Anterior cingulate cortex (tissue), 58 donors: ENCODE results near the gene KRTAP10-11.
"Not testable (repeated sequence)": the region's sequence is repeated elsewhere in the genome, so short reads cannot be mapped to it uniquely, and the experiment has no call there.

Experiments
- DNase-seq, 58 donors: peaks; one replicate each; lab custom pipeline; 2025; lab: John Stamatoyannopoulos, UW

Gene KRTAP10-11, protein sequence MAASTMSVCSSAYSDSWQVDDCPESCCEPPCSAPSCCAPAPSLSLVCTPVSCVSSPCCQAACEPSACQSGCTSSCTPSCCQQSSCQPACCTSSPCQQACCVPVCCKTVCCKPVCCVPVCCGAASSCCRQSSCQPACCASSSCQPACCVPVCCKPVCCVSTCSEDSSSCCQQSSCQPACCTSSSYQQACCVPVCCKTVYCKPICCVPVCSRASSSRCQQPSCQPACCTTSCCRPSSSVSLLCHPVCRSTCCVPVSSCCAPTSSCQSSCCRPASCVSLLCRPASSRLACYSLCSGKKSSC

DNA sequence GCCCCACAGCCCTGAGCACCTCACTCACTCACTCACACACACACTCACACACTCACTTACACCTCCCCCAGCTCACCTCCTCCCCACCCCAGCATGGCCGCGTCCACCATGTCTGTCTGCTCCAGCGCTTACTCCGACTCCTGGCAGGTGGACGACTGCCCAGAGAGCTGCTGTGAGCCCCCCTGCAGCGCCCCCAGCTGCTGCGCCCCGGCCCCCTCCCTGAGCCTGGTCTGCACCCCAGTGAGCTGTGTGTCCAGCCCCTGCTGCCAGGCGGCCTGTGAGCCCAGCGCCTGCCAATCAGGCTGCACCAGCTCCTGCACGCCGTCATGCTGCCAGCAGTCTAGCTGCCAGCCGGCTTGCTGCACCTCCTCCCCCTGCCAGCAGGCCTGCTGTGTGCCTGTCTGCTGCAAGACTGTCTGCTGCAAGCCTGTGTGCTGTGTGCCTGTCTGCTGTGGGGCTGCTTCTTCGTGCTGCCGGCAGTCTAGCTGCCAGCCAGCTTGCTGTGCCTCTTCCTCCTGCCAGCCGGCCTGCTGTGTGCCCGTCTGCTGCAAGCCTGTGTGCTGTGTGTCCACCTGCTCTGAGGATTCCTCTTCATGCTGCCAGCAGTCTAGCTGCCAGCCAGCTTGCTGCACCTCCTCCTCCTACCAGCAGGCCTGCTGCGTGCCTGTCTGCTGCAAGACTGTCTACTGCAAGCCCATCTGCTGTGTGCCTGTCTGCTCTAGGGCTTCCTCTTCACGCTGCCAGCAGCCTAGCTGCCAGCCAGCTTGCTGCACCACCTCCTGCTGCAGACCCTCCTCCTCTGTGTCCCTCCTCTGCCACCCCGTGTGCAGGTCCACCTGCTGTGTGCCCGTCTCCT is at the start of gene KRTAP10-11:
Gene KRTAP10-11 (plus strand): TSS at position 49 of the 856 bp plus-strand sequence. CDS start 45 bp downstream, at position 94.
- not testable (repeated sequence) for DNase-seq

DNA sequence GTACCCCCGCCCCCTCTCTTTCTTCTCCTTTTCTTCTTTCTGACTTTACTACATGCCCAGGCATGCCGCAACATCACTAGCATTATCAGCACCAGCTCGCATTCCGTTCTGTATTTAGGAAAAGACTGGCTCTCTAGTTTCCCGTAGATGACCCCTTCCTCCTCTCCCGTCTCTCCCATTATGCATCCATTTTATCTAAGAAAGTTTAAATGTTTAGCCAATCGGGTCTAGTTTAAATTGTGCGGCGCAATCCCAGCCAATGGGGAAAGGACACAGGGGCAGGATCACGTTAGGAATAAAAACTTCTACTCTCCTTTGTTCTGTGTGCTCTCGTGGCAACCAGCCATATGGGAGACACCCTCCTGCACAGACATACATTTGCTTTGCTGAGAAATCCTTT is 48.2 kb upstream of the KRTAP10-11 start:
- no peak for DNase-seq

DNA sequence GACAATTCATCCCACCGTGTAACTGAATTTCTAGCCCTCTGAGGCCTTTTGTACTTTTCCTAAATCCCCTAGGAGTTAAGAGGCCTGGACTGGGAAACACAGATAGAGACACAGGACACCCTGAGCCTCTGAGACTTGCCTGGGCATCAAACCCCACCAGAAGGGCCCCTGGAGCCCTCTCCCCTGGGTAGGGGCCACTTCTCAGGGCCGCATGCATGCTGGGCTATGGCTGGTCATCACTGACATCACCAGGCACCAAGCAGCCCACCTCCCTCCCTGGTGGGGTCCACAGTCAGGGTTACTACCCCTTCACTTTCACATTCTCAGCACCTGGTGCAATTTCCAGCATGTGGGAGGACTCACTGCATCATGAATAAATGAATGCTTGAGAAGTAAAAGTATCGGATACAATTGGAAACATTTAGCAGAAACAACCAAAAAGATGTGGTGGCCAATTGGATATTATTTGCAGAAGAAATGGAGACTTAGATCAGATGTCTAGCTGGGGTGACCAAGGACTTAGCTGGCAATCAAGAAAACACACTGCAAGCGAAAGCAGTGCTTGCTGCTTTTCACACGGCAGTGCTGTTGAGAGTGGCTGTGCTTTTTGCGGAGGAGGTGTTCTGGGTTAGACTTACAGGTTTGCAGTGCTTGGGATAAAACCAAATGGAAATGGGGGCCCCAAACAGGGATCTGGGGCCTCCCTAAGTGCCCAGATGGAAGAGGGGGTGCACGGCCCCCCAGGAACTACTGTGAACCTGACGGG is 46.8 kb upstream of the KRTAP10-11 start:
- DNase-seq = no peak

DNA sequence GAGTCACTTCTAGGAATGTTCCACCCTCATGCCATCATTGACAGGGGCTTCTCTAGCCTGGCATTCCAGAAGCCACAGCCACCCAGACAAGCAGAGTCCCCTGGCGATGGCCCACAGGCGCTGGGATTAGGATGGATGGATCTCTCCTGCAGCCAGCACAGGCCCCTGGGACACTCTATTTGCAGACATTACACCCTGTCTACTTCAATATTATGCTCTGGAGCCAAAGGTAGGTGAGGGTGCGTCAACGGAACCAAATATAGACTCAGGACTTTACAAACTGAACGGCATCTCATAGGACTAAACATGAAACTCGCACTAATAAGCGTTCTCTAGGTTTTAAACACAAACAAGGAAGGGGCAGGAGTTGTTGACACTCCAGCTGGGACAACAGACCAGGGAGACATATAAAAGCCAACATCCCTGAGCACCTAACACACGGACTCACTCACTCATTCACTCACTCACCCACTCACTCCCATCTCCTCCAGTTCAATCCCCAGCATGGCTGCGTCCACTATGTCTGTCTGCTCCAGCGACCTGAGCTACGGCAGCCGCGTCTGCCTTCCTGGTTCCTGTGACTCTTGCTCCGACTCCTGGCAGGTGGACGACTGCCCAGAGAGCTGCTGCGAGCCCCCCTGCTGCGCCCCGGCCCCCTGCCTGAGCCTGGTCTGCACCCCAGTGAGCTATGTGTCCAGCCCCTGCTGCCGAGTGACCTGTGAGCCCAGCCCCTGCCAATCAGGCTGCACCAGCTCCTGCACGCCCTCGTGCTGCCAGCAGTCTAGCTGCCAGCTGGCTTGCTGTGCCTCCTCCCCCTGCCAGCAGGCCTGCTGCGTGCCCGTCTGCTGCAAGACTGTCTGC is 45.9 kb upstream of the KRTAP10-11 start, which contains the start of gene KRTAP10-7:
Gene KRTAP10-7 (plus strand): TSS at position 480 of the 861 bp plus-strand sequence. CDS start 25 bp downstream, at position 505.
- DNase-seq = not testable (repeated sequence)

DNA sequence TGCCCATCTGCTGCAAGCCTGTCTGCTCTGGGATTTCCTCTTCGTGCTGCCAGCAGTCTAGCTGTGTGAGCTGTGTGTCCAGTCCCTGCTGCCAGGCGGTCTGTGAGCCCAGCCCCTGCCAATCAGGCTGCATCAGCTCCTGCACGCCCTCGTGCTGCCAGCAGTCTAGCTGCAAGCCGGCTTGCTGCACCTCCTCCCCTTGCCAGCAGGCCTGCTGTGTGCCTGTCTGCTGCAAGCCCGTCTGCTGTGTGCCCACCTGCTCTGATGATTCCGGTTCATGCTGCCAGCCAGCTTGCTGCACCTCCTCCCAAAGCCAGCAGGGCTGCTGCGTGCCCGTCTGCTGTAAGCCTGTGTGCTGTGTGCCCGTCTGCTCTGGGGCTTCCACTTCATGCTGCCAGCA is 45.1 kb upstream of the KRTAP10-11 start:
- not testable (repeated sequence) for DNase-seq

DNA sequence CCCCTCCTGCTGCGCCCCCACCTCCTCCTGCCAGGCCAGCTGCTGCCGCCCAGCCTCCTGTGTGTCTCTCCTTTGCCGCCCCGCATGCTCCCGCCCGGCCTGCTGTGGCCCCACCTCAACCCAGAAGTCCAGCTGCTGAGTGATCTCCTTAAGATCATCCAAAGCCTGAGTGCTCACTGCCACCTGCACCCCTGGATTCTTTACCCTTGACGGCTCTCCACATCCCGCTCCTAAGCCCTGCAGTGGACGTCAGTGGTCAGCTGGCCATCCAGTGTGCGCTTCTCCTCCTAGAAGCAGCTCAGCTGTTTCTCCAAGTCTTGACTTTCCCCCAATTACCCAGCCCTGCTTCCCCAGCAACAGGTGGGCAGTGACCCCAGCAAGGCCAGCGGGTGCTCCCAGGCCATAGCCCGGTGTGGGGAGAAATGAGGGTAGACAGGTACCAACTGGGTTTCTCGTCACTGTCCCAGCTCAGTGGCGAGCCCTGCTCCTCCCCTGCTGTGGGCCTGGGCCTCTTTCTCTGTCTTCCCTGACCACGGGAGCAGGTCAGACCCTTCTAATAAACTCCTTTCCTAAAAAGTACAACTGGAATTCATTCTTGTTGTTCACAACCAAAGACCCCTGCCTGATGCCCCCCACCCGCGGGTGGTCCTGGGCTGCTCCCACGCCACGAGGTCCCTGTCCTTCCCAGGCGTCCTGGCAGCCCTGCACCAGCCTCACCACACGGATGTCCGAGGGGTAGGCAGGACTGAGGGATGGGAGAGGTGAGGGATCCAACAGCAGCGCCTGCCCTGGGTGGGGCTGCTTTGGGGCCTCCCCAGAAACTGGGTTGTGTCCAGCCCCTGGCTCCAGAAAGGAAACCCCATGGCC is 44.4 kb upstream of the KRTAP10-11 start:
- DNase-seq = no peak

DNA sequence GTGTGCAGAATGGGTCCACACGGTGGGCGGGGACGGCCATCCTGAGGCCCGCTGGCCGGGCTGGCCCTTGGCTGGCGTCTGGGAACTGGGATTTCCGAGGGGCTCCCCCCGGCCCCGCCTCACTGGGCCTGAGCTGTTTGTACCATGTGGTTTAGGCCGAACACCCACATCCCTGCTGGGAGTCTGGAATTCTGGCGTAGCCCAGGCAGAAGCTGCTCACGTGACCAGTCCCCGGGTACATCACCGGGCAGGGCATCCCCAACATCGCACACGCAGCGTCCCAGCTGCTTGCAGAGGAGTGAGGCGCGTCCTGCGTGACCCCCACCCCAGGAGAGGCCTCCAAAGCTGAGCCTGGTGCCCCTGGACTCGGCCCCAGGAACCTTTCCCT is 43.8 kb upstream of the KRTAP10-11 start:
- DNase-seq = no peak

DNA sequence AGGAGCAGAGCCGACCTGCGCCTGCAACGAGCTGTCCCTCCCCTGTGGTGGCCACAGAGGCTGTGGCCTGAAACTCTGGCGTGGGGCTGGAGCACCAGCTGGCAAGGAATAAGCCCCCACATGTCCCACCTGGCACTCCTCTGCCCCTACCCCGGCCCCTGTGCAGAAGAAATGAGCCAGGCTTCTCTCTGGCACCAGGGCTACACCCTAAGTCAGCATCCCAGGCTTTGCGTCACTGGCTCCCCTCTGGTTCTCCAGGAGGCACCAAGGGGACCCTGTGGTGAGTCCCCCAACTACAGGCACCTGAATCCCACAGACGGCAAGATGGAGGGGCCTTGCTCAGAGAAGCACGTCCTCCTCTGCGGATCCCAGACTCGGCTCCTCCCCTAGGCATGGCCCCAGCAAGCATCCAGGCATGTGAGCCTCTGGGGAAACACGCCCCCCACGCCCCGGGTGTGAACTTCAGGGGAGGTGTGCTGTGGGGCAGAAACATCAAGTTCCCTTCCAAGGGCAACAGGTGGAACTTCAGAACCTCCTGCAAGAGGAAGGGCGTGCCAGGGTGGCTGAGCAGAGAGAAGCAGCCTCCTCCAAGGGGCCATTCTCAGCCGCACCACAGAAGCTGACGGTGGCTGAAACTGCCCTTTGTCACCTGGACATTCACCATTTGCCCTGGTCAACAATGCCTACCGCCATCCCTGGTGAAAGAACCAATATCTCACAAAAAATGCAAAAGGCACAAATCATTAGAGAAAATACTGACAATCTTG is 42.9 kb upstream of the KRTAP10-11 start:
- DNase-seq = no peak

DNA sequence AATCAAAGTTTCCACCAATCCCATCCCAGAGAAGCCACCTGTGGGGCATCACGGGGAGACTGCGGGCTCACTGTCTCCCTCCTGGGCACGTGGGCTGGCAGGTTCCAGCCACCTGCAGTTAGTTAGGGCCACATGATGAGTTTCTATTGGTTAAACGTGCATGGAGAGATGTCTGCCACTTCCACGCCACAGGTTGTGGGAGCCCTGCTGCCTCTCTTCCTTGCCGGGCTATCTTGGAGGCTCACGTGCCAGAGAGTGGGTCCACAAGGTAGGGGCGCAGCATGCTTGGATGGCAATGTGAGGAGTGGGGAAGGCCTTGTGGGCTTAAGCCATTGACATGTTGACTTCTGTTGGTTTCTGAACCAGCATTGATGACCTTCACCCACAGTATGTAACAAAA is 42.3 kb upstream of the KRTAP10-11 start:
- DNase-seq = no peak

DNA sequence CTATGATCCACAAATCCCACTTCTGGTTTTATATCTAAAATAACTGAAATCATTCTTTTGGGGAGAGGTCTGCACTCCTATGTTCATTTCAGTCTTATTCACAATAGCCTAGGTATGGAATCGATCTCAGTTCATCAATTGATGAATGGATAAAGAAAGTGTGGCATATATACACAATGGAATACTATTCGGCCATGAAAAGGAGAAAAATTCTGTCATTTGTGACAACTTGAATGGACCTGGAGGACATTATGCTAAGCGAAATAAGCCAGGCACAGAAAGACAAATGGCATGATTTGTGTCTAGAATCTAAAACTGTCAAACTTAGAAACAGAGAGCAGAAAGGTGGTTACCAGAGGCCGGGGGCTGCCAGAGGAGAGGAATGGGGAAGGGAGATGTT is 39.7 kb upstream of the KRTAP10-11 start:
- no peak for DNase-seq

DNA sequence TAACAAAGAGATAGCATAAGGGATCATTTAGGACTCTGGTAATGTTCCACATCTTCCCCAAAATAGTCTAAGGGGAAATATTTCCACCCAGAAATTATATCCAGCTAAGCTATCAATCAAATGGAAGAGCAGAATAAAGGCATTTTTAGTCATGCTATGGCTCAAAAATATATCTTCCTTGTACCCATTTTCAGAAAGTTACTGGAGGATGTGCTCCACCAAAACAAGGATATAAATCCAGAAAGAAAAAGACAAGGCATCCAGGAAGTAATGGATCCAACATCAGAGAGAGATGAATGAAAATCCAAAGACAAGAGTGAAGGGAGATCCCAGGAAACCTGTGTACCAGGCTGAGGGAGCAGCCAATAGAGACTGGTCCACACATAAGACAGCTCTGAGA is 37.0 kb upstream of the KRTAP10-11 start:
- no peak for DNase-seq

DNA sequence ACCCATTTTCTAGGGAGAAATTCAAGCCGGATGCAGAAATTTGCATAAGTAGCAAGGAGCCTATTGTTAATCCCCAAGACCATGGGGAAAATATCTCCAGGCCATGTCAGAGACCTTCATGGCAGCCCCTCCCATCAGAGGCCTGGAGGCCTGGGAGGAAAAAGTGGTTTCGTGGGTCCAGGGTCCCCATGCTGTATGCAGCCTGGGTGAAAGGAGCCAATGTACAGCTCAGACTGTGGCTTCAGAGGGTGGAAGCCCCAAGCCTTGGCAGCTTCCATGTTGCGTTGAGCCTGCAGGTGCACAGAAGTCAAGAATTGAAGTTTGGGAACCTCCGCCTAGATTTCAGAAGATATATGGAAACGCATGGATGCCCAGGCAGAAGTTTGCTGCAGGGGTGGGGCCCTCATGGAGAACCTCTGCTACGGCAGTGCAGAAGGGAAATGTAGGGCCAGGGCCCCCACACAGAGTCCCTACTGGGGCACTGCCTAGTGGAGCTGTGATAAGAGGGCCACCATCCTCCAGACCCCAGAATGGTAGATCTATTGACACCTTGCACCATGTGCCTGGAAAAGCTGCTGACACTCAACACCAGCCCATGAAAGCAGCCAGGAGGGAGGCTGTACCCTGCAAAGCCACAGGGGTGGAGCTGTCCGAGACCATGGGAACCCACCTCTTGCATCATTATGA is 35.9 kb upstream of the KRTAP10-11 start:
- DNase-seq = not testable (repeated sequence)

DNA sequence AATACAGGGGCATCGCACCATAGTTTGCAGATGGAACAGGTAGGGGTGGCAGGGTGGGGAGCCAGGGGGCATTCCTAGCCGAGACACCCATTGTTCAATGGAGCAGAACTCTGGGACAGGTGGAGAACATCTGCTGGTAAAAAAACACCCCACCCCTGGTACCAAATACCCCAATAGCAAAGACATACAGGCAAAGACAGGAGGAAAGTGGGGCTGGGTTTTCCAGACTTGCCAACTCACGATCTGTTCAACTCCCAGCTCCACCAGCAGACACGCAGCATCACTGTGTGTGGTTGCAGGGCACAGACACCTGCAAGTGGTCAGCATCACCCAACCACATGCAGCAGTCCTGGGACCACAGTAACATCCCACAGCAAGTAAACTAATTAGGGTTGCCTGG is 34.7 kb upstream of the KRTAP10-11 start:
- no peak for DNase-seq

DNA sequence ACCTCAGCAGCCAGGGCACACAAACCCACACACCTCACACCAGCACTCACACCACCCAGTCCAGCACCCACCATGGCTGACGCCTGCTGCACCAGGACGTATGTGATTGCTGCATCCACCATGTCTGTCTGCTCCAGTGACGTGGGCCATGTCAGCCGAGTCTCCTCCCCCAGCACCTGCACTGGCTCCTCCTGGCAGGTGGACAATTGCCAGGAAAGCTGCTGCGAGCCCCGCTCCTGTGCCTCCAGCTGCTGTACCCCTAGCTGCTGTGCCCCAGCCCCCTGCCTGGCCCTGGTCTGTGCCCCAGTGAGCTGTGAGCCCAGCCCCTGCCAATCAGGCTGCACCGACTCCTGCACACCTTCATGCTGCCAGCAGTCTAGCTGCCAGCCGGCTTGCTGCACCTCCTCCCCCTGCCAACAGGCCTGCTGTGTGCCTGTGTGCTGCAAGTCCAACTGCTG is 34.2 kb upstream of the KRTAP10-11 start, which contains the start of gene KRTAP10-8:
Gene KRTAP10-8 (plus strand): TSS at position 51 of the 458 bp plus-strand sequence. CDS start 22 bp downstream, at position 73.
- no peak for DNase-seq

DNA sequence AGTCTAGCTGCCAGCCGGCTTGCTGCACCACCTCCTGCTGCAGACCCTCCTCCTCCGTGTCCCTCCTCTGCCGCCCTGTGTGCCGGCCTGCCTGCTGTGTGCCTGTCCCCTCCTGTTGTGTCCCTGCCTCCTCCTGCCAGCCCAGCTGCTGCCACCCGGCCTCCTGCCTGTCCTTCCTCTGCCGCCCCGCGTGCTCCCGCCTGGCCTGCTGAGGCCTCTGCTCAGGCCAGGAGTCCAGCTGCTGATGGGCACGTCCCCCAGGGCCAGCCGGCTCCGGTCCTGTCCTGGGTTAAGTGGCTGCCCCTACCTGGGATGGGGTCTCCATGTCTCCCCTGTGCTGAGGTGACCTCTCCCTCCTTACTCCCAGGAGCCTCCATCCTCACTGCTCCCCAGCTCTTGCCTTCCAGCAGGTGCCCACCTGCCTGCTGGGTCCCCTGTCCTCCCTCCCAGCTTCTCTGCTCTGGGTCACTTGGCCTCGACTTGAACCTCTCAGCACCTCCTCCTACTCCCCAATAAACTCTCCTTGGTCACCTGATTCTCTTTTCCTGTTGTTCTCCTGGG is 33.5 kb upstream of the KRTAP10-11 start:
- DNase-seq = no peak

DNA sequence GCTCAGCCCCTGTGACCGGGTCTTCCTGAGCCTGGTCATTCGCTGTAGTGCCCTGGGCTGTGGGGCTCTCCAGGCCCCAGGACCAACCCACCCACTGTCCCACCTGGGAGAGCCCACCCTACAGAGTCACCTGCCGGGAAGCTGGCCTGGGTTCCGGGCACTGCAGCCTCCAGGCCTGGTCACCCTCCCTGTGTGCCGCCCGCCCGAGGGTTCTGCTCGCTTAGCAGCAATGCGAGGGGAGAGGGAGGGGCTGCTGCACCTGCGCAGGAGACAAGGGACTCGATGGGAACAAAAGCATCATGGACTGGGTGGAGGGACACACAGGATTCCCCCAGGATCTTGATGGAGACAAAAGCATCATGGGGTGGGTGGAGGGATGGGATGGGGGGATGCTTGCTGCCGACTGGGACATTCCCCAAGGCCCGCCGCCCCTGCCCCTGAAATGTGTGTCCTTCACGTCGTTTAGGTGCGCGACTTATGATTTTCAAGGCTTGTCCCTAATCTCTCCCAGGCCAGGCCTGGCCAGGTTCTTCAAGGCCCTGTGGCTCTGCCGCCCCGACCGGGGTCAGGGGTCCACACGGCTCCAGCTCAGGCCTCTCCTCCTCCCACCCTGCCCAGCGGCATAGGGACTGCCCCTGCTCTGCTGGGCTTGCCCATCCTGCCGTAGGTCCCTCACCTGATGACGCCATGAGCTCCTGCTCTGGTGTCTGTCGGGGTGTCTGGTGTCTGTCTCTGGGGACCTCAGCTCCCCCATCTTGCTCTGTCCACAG is 32.6 kb upstream of the KRTAP10-11 start:
- DNase-seq = no peak
